ENCODE results near the gene DGKI. TPM values are rescaled to one million over a fixed set of nuclear protein-coding genes. Genes with fewer than 3 reads are reported as not detected.

The DGKI gene
- total RNA-seq, 1 donor from 2014 or later = 5.5 TPM

DNA sequence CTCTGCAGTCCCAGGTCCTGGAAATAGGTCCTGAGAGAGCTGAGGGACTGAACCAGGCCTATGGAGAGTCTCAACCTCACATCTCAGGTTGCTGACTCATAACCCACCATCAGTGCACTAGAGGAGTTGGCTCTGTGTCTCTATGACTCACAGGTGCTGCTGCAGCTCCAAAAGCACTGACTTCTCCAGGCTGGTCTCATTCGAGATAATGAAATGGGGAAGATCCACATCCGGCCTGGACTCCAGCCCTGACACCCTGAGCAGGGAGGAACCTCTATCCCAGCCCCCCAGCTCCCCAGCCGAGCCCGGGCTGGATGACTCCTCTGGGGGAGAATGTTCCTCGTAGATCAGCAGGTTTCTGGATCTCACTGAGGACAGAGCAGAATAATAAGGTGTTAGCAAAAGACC lies 35.5 kb upstream of the DGKI start:
- no peak overlapping the region for H3K27ac ChIP-seq

GRCh38 chr7:137881607-137882260 lies 35.0 kb upstream of the DGKI start:
- H3K79me2 ChIP-seq (ENCODE audit: low read depth) = no peaks in the 10 kb centered on the region
- no peaks in the 10 kb centered on the region for H3K9me3 ChIP-seq (ENCODE audit: low read depth)
- no peak overlapping the region for H3K4me3 ChIP-seq
- Mint-ChIP-seq H3K36me3 (peaks cover 64% of the 10 kb centered on the region), H3K4me3 (no peak overlapping the region), H3K27me3 (ENCODE audit: insufficient read depth, low read depth) (peaks cover 9% of the 10 kb centered on the region), H3K4me1 (peaks cover 50% of the 10 kb centered on the region), H3K9me3 (peaks cover 7% of the 10 kb centered on the region), H3K27ac (no peak overlapping the region)
- H3K36me3 ChIP-seq = peaks cover 5% of the 10 kb centered on the region
- H2AFZ ChIP-seq (replicated peaks) = no peak overlapping the region
- peaks cover 51% of the 10 kb centered on the region for H3K4me1 ChIP-seq
- TF ChIP-seq EZH2 (IDR thresholded peaks at IDR 0.05) = no peak
- TF ChIP-seq EZH2phosphoT487 (IDR thresholded peaks at IDR 0.05) = no peak
- TF ChIP-seq, protein P1, sequence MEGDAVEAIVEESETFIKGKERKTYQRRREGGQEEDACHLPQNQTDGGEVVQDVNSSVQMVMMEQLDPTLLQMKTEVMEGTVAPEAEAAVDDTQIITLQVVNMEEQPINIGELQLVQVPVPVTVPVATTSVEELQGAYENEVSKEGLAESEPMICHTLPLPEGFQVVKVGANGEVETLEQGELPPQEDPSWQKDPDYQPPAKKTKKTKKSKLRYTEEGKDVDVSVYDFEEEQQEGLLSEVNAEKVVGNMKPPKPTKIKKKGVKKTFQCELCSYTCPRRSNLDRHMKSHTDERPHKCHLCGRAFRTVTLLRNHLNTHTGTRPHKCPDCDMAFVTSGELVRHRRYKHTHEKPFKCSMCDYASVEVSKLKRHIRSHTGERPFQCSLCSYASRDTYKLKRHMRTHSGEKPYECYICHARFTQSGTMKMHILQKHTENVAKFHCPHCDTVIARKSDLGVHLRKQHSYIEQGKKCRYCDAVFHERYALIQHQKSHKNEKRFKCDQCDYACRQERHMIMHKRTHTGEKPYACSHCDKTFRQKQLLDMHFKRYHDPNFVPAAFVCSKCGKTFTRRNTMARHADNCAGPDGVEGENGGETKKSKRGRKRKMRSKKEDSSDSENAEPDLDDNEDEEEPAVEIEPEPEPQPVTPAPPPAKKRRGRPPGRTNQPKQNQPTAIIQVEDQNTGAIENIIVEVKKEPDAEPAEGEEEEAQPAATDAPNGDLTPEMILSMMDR (IDR thresholded peaks at IDR 0.05) = no peak
- H3F3A ChIP-seq (ENCODE audit: low read depth) = peaks cover 57% of the 10 kb centered on the region
- DNase-seq (ENCODE audit: low spot score) = no peak
- H3K27ac ChIP-seq = no peak overlapping the region
- no peak overlapping the region for H3K9ac ChIP-seq
- H4K20me1 ChIP-seq (ENCODE audit: low read depth) = no peaks in the 10 kb centered on the region
- H3K27me3 ChIP-seq = no peaks in the 10 kb centered on the region
- no peak overlapping the region for H3K4me2 ChIP-seq

More for the DNA sequence above, 35.5 kb upstream of the DGKI start:
- no peak overlapping the region for H3K9ac ChIP-seq
- peaks cover 50% of the 10 kb centered on the region for H3K4me1 Mint-ChIP-seq
- peaks cover 9% of the 10 kb centered on the region for H3K27me3 Mint-ChIP-seq (ENCODE audit: insufficient read depth, low read depth)
- H3K4me3 Mint-ChIP-seq = no peak overlapping the region
- H3K9me3 ChIP-seq (ENCODE audit: low read depth) = no peaks in the 10 kb centered on the region
- peaks cover 62% of the 10 kb centered on the region for H3K36me3 Mint-ChIP-seq
- DNase-seq (ENCODE audit: low spot score) = no peak
- peaks cover 5% of the 10 kb centered on the region for H3K36me3 ChIP-seq
- H3K27ac Mint-ChIP-seq = no peak overlapping the region
- H4K20me1 ChIP-seq (ENCODE audit: low read depth) = no peaks in the 10 kb centered on the region
- no peak overlapping the region for H3K4me3 ChIP-seq
- no peak overlapping the region for H3K4me2 ChIP-seq
- peaks cover 54% of the 10 kb centered on the region for H3K4me1 ChIP-seq
- H3K79me2 ChIP-seq (ENCODE audit: low read depth) = no peaks in the 10 kb centered on the region
- H3K27me3 ChIP-seq = no peaks in the 10 kb centered on the region
- H3K9me3 Mint-ChIP-seq = peaks cover 7% of the 10 kb centered on the region
- H3F3A ChIP-seq (ENCODE audit: low read depth) = peaks cover 60% of the 10 kb centered on the region
- TF ChIP-seq EZH2phosphoT487 (IDR thresholded peaks at IDR 0.05) = no peak
- no peak for TF ChIP-seq EZH2 (IDR thresholded peaks at IDR 0.05)
- TF ChIP-seq, protein P1 (IDR thresholded peaks at IDR 0.05) = no peak
- H2AFZ ChIP-seq (replicated peaks) = no peak overlapping the region

- H3K4me3 Mint-ChIP-seq = no peak overlapping the region
These were observed 33.7 kb upstream of the DGKI start for GRCh38 chr7:137880432-137880831.

More at GRCh38 chr7:137880432-137880831, 33.7 kb upstream of the DGKI start:
- Histone ChIP-seq H3K36me3 (peaks cover 5% of the 10 kb centered on the region), H2AFZ (replicated peaks) (no peak overlapping the region), H3F3A (ENCODE audit: low read depth) (peaks cover 46% of the 10 kb centered on the region), H3K4me3 (no peak overlapping the region), H3K4me1 (peaks cover 38% of the 10 kb centered on the region), H3K27me3 (no peaks in the 10 kb centered on the region), H3K27ac (no peak overlapping the region), H3K79me2 (ENCODE audit: low read depth) (no peaks in the 10 kb centered on the region), H3K9me3 (ENCODE audit: low read depth) (no peaks in the 10 kb centered on the region), H3K4me2 (no peak overlapping the region), H3K9ac (no peak overlapping the region), H4K20me1 (ENCODE audit: low read depth) (no peaks in the 10 kb centered on the region)
- Mint-ChIP-seq H3K36me3 (peaks cover 74% of the 10 kb centered on the region), H3K4me1 (peaks cover 53% of the 10 kb centered on the region), H3K27me3 (ENCODE audit: insufficient read depth, low read depth) (peaks cover 9% of the 10 kb centered on the region), H3K27ac (no peak overlapping the region), H3K9me3 (peaks cover 7% of the 10 kb centered on the region)
- DNase-seq (ENCODE audit: low spot score) = no peak
- TF ChIP-seq EZH2phosphoT487 (IDR thresholded peaks at IDR 0.05) = no peak

Data from neural progenitor cell (in vitro differentiated cells).